B cell (primary cell): ENCODE measurements around the gene CDIP1.

ENCODE experiments used
- CTCF ChIP-seq: fragments of 200-600 bp; IDR thresholded peaks from one replicate; pipeline ENCODE4 v1.8.0; 2022; ENCODE audit warnings: antibody characterized with exemption, mild to moderate bottlenecking
- EZH2 ChIP-seq: IDR thresholded peaks from 2 replicates; pipeline ENCODE4 v1.6.1; 2012; ENCODE audit warnings: borderline replicate concordance, low read depth, mild to moderate bottlenecking, moderate library complexity, low read length; ENCODE audit not compliant: insufficient read depth, poor library complexity, severe bottlenecking

GRCh38 chr16:4495766-4496165, 42.8 kb downstream of the CDIP1 start:
- TF ChIP-seq CTCF (no peak), EZH2 (no peak)
